ENCODE results near the gene SHCBP1.
A peak's percentile ranks its signal among the peaks of the same experiment; 100 is the strongest.
"Not testable (repeated sequence)": the region's sequence is repeated elsewhere in the genome, so short reads cannot be mapped to it uniquely, and the experiment has no call there.

SHCBP1 gene

GRCh38 chr16:46629331-46630219 lies 8.4 kb upstream of the SHCBP1 start:
- Histone ChIP-seq H3K9ac (ENCODE audit: low read length in 2 of 2) (no peak overlapping the region), H3K27ac (ENCODE audit: low read length) (no peak overlapping the region), H3K36me3 (ENCODE audit: control insufficient read depth in 2 of 2, insufficient read depth in 2 of 2, low read length in 2 of 2) (no peaks in the 10 kb centered on the region), H3K27me3 (ENCODE audit: control insufficient read depth in 1 of 2, insufficient read depth in 2 of 2, low read length in 2 of 2) (no peaks in the 10 kb centered on the region), H3K4me1 (ENCODE audit: control insufficient read depth, insufficient read depth, low read length) (peaks cover 13% of the 10 kb centered on the region), H3K4me3 (ENCODE audit: low read length in 2 of 2) (no peak overlapping the region), H3K9me3 (ENCODE audit: control insufficient read depth in 2 of 2, low read length in 2 of 2) (no peaks in the 10 kb centered on the region)

GRCh38 chr16:46627746-46628145 lies 6.6 kb upstream of the SHCBP1 start:
- Histone ChIP-seq H3K27ac (ENCODE audit: low read length) (no peak overlapping the region), H3K36me3 (ENCODE audit: control insufficient read depth in 2 of 2, insufficient read depth in 2 of 2, low read length in 2 of 2) (no peaks in the 10 kb centered on the region), H3K9ac (ENCODE audit: low read length in 2 of 2) (no peak overlapping the region), H3K4me1 (ENCODE audit: control insufficient read depth, insufficient read depth, low read length) (peaks cover 13% of the 10 kb centered on the region), H3K27me3 (ENCODE audit: control insufficient read depth in 1 of 2, insufficient read depth in 2 of 2, low read length in 2 of 2) (no peaks in the 10 kb centered on the region), H3K4me3 (ENCODE audit: low read length in 2 of 2) (no peak overlapping the region), H3K9me3 (ENCODE audit: control insufficient read depth in 2 of 2, low read length in 2 of 2) (no peaks in the 10 kb centered on the region)

- H3K36me3 ChIP-seq (ENCODE audit: control insufficient read depth in 2 of 2, insufficient read depth in 2 of 2, low read length in 2 of 2); H3K9me3 ChIP-seq (ENCODE audit: control insufficient read depth in 2 of 2, low read length in 2 of 2); H3K27ac ChIP-seq (ENCODE audit: low read length); H3K9ac ChIP-seq (ENCODE audit: low read length in 2 of 2); H3K27me3 ChIP-seq (ENCODE audit: control insufficient read depth in 1 of 2, insufficient read depth in 2 of 2, low read length in 2 of 2); H3K4me3 ChIP-seq (ENCODE audit: low read length in 2 of 2): not testable (repeated sequence)
- peaks cover 11% of the 10 kb centered on the region for H3K4me1 ChIP-seq (ENCODE audit: control insufficient read depth, insufficient read depth, low read length)
Observed at GRCh38 chr16:46626681-46627080, 5.5 kb upstream of the SHCBP1 start.

GRCh38 chr16:46624862-46625261 lies 3.7 kb upstream of the SHCBP1 start:
- peaks cover 15% of the 10 kb centered on the region for H3K4me1 ChIP-seq (ENCODE audit: control insufficient read depth, insufficient read depth, low read length)
- H3K9me3 ChIP-seq (ENCODE audit: control insufficient read depth in 2 of 2, low read length in 2 of 2); H3K9ac ChIP-seq (ENCODE audit: low read length in 2 of 2): not testable (repeated sequence)

GRCh38 chr16:46623707-46624106 lies 2.5 kb upstream of the SHCBP1 start:
- not testable (repeated sequence) for H3K27ac ChIP-seq (ENCODE audit: low read length); H3K4me3 ChIP-seq (ENCODE audit: low read length in 2 of 2)

More at GRCh38 chr16:46624862-46625261, 3.7 kb upstream of the SHCBP1 start:
- not testable (repeated sequence) for H3K27ac ChIP-seq (ENCODE audit: low read length); H3K4me3 ChIP-seq (ENCODE audit: low read length in 2 of 2); H3K27me3 ChIP-seq (ENCODE audit: control insufficient read depth in 1 of 2, insufficient read depth in 2 of 2, low read length in 2 of 2); H3K36me3 ChIP-seq (ENCODE audit: control insufficient read depth in 2 of 2, insufficient read depth in 2 of 2, low read length in 2 of 2)

GRCh38 chr16:46623246-46623645 lies 2.1 kb upstream of the SHCBP1 start:
- not testable (repeated sequence) for H3K9ac ChIP-seq (ENCODE audit: low read length in 2 of 2); H3K36me3 ChIP-seq (ENCODE audit: control insufficient read depth in 2 of 2, insufficient read depth in 2 of 2, low read length in 2 of 2); H3K4me1 ChIP-seq (ENCODE audit: control insufficient read depth, insufficient read depth, low read length); H3K4me3 ChIP-seq (ENCODE audit: low read length in 2 of 2); H3K27me3 ChIP-seq (ENCODE audit: control insufficient read depth in 1 of 2, insufficient read depth in 2 of 2, low read length in 2 of 2); H3K27ac ChIP-seq (ENCODE audit: low read length); H3K9me3 ChIP-seq (ENCODE audit: control insufficient read depth in 2 of 2, low read length in 2 of 2)

More at GRCh38 chr16:46623707-46624106, 2.5 kb upstream of the SHCBP1 start:
- not testable (repeated sequence) for H3K9me3 ChIP-seq (ENCODE audit: control insufficient read depth in 2 of 2, low read length in 2 of 2); H3K4me1 ChIP-seq (ENCODE audit: control insufficient read depth, insufficient read depth, low read length); H3K36me3 ChIP-seq (ENCODE audit: control insufficient read depth in 2 of 2, insufficient read depth in 2 of 2, low read length in 2 of 2); H3K9ac ChIP-seq (ENCODE audit: low read length in 2 of 2); H3K27me3 ChIP-seq (ENCODE audit: control insufficient read depth in 1 of 2, insufficient read depth in 2 of 2, low read length in 2 of 2)

GRCh38 chr16:46621934-46622676 lies 926 bp upstream of the SHCBP1 start:
- no peak overlapping the region for H3K27ac ChIP-seq (ENCODE audit: low read length)
- peaks cover 4% of the 10 kb centered on the region for H3K4me1 ChIP-seq (ENCODE audit: control insufficient read depth, insufficient read depth, low read length)
- H3K36me3 ChIP-seq (ENCODE audit: control insufficient read depth in 2 of 2, insufficient read depth in 2 of 2, low read length in 2 of 2), result no peaks in the 10 kb centered on the region
- no peak overlapping the region for H3K9ac ChIP-seq (ENCODE audit: low read length in 2 of 2)
- H3K4me3 ChIP-seq (ENCODE audit: low read length in 2 of 2), result no peak overlapping the region
- H3K9me3 ChIP-seq (ENCODE audit: control insufficient read depth in 2 of 2, low read length in 2 of 2), result no peaks in the 10 kb centered on the region
- peaks cover 0 to 2% of the 10 kb centered on the region in 2 donors for H3K27me3 ChIP-seq (ENCODE audit: control insufficient read depth in 1 of 2, insufficient read depth in 2 of 2, low read length in 2 of 2)

- no peak overlapping the region for H3K27ac ChIP-seq (ENCODE audit: low read length)
- H3K9ac ChIP-seq (ENCODE audit: low read length in 2 of 2), result no peak overlapping the region
- H3K9me3 ChIP-seq (ENCODE audit: control insufficient read depth in 2 of 2, low read length in 2 of 2), result no peaks in the 10 kb centered on the region
- peaks cover 0 to 2% of the 10 kb centered on the region in 2 donors for H3K27me3 ChIP-seq (ENCODE audit: control insufficient read depth in 1 of 2, insufficient read depth in 2 of 2, low read length in 2 of 2)
- no peaks in the 10 kb centered on the region for H3K36me3 ChIP-seq (ENCODE audit: control insufficient read depth in 2 of 2, insufficient read depth in 2 of 2, low read length in 2 of 2)
- peak overlapping the region; percentile 59 to 74 for H3K4me3 ChIP-seq (ENCODE audit: low read length in 2 of 2)
- H3K4me1 ChIP-seq (ENCODE audit: control insufficient read depth, insufficient read depth, low read length), result peaks cover 4% of the 10 kb centered on the region
Observed at GRCh38 chr16:46620266-46621005, 743 bp downstream of the SHCBP1 start.

- Histone ChIP-seq H3K36me3 (ENCODE audit: control insufficient read depth in 2 of 2, insufficient read depth in 2 of 2, low read length in 2 of 2) (no peaks in the 10 kb centered on the region), H3K27ac (ENCODE audit: low read length) (no peak overlapping the region), H3K27me3 (ENCODE audit: control insufficient read depth in 1 of 2, insufficient read depth in 2 of 2, low read length in 2 of 2) (peaks cover 0 to 2% of the 10 kb centered on the region in 2 donors), H3K4me3 (ENCODE audit: low read length in 2 of 2) (no peak overlapping the region), H3K4me1 (ENCODE audit: control insufficient read depth, insufficient read depth, low read length) (peaks cover 4% of the 10 kb centered on the region), H3K9ac (ENCODE audit: low read length in 2 of 2) (no peak overlapping the region), H3K9me3 (ENCODE audit: control insufficient read depth in 2 of 2, low read length in 2 of 2) (no peaks in the 10 kb centered on the region)
Observed at GRCh38 chr16:46618516-46618915, 2.7 kb downstream of the SHCBP1 start.

GRCh38 chr16:46614006-46614405 lies 7.2 kb downstream of the SHCBP1 start:
- no peak overlapping the region for H3K27ac ChIP-seq (ENCODE audit: low read length)
- H3K4me1 ChIP-seq (ENCODE audit: control insufficient read depth, insufficient read depth, low read length), result no peaks in the 10 kb centered on the region
- H3K27me3 ChIP-seq (ENCODE audit: control insufficient read depth in 1 of 2, insufficient read depth in 2 of 2, low read length in 2 of 2), result no peaks in the 10 kb centered on the region
- H3K4me3 ChIP-seq (ENCODE audit: low read length in 2 of 2), result no peak overlapping the region
- H3K9me3 ChIP-seq (ENCODE audit: control insufficient read depth in 2 of 2, low read length in 2 of 2), result no peaks in the 10 kb centered on the region
- H3K36me3 ChIP-seq (ENCODE audit: control insufficient read depth in 2 of 2, insufficient read depth in 2 of 2, low read length in 2 of 2), result no peaks in the 10 kb centered on the region
- H3K9ac ChIP-seq (ENCODE audit: low read length in 2 of 2), result no peak overlapping the region
